ENCODE data around the gene SRGAP3.

SRGAP3 gene

GRCh38 chr3:9183811-9184460 is 65.5 kb downstream of the SRGAP3 start:
- in situ Hi-C loops (cut with HindIII; ENCODE audit: low sequenced_read_pairs), result no loop called here

GRCh38 chr3:9183011-9183410 is 66.4 kb downstream of the SRGAP3 start:
- in situ Hi-C loops (cut with HindIII; ENCODE audit: low sequenced_read_pairs), result no loop called here

GRCh38 chr3:9180764-9181117 is 68.7 kb downstream of the SRGAP3 start:
- in situ Hi-C loops (cut with HindIII; ENCODE audit: low sequenced_read_pairs), result no loop called here

GRCh38 chr3:9179826-9180763 is 69.4 kb downstream of the SRGAP3 start:
- in situ Hi-C loops (cut with HindIII; ENCODE audit: low sequenced_read_pairs), result no loop called here

- in situ Hi-C loops (cut with HindIII; ENCODE audit: low sequenced_read_pairs), result no loop called here
Measured at GRCh38 chr3:9178697-9179096, 70.7 kb downstream of the SRGAP3 start.

- in situ Hi-C loops (cut with HindIII; ENCODE audit: low sequenced_read_pairs), result no loop called here
Measured at GRCh38 chr3:9175421-9175820, 74.0 kb downstream of the SRGAP3 start.

GRCh38 chr3:9173445-9173844 is 76.0 kb downstream of the SRGAP3 start:
- in situ Hi-C loops (cut with HindIII; ENCODE audit: low sequenced_read_pairs), result no loop called here

- in situ Hi-C loops (cut with HindIII; ENCODE audit: low sequenced_read_pairs), result no loop called here
Measured at GRCh38 chr3:9172851-9173321, 76.6 kb downstream of the SRGAP3 start.

- in situ Hi-C loops (cut with HindIII; ENCODE audit: low sequenced_read_pairs), result no loop called here
Measured at GRCh38 chr3:9170851-9171160, 78.6 kb downstream of the SRGAP3 start.

GRCh38 chr3:9169956-9170850 is 79.2 kb downstream of the SRGAP3 start:
- in situ Hi-C loops (cut with HindIII; ENCODE audit: low sequenced_read_pairs), result no loop called here

GRCh38 chr3:9169326-9169725 is 80.1 kb downstream of the SRGAP3 start:
- in situ Hi-C loops (cut with HindIII; ENCODE audit: low sequenced_read_pairs), result no loop called here

GRCh38 chr3:9168241-9168741 is 81.2 kb downstream of the SRGAP3 start:
- in situ Hi-C loops (cut with HindIII; ENCODE audit: low sequenced_read_pairs), result no loop called here

- in situ Hi-C loops (cut with HindIII; ENCODE audit: low sequenced_read_pairs), result no loop called here
Measured at GRCh38 chr3:9167222-9167621, 82.2 kb downstream of the SRGAP3 start.

GRCh38 chr3:9165421-9165820 is 84.0 kb downstream of the SRGAP3 start:
- in situ Hi-C loops (cut with HindIII; ENCODE audit: low sequenced_read_pairs), result no loop called here

- in situ Hi-C loops (cut with HindIII; ENCODE audit: low sequenced_read_pairs), result no loop called here
Measured at GRCh38 chr3:9163289-9163688, 86.2 kb downstream of the SRGAP3 start.

GRCh38 chr3:9161811-9162210 is 87.6 kb downstream of the SRGAP3 start:
- in situ Hi-C loops (cut with HindIII; ENCODE audit: low sequenced_read_pairs), result no loop called here

- in situ Hi-C loops (cut with HindIII; ENCODE audit: low sequenced_read_pairs), result no loop called here
Measured at GRCh38 chr3:9161298-9161697, 88.1 kb downstream of the SRGAP3 start.

- in situ Hi-C loops (cut with HindIII; ENCODE audit: low sequenced_read_pairs), result no loop called here
Measured at GRCh38 chr3:9158865-9159630, 90.4 kb downstream of the SRGAP3 start.

- in situ Hi-C loops (cut with HindIII; ENCODE audit: low sequenced_read_pairs), result no loop called here
Measured at GRCh38 chr3:9157651-9158362, 91.6 kb downstream of the SRGAP3 start.

- in situ Hi-C loops (cut with HindIII; ENCODE audit: low sequenced_read_pairs), result no loop called here
Measured at GRCh38 chr3:9156604-9157003, 92.8 kb downstream of the SRGAP3 start.

Measured in endothelial cell of hepatic sinusoid (primary cell).